Transverse colon (tissue), 4 donors: ENCODE measurements around the gene REG3G. TPM values are rescaled to one million over a fixed set of nuclear protein-coding genes. Genes with fewer than 3 reads are reported as not detected.

ENCODE experiments used
- DNase-seq: peaks from one replicate; pipeline ENCODE4 v3.0.0-alpha.2; 2019
- H3K27ac ChIP-seq, 4 donors: fragments of 200-600 bp; sonication (generic); 2 replicates each; pipeline ENCODE4 v1.5.1; 2016 to 2018; ENCODE audit warnings: inconsistent platforms in 4 of 4
- H3K27me3 ChIP-seq: fragments of 200-600 bp; sonication (generic); 2 replicates; pipeline ENCODE4 v1.5.1; 2017; ENCODE audit warnings: inconsistent platforms
- H3K36me3 ChIP-seq, 4 donors: fragments of 200-600 bp; sonication (generic); 2 replicates each; pipeline ENCODE4 v1.5.1; 2017 to 2019; ENCODE audit warnings: inconsistent platforms in 4 of 4
- H3K4me1 ChIP-seq, 4 donors: fragments of 200-600 bp; sonication (generic); 2 replicates each; pipeline ENCODE4 v1.5.1; 2017 to 2020; ENCODE audit warnings: inconsistent platforms in 4 of 4
- H3K4me3 ChIP-seq, 4 donors: fragments of 200-600 bp; sonication (generic); 1 replicate in 1 of 4; 2 replicates in 3 of 4; pipeline versions ENCODE4 v1.5.1 to v1.6.1; 2017 to 2019; ENCODE audit warnings: inconsistent platforms in 4 of 4
- H3K9me3 ChIP-seq, 2 donors: fragments of 200-600 bp; sonication (generic); 2 replicates each; pipeline ENCODE4 v1.5.1; 2017 to 2019; ENCODE audit warnings: inconsistent platforms in 2 of 2
- EP300 ChIP-seq: sonication (generic); formaldehyde crosslinking; IDR thresholded peaks from one replicate; pipeline ENCODE4 v1.6.1; 2017; ENCODE audit warnings: antibody characterized with exemption, low read depth
- POLR2A ChIP-seq: fragments of 450-650 bp; IDR thresholded peaks from one replicate; pipeline ENCODE4 v1.6.1; 2016; ENCODE audit warnings: antibody characterized with exemption, mild to moderate bottlenecking, moderate library complexity
- POLR2AphosphoS5 ChIP-seq, 3 donors: sonication (generic); formaldehyde crosslinking; IDR thresholded peaks; one replicate each; pipeline ENCODE4 v1.6.1; 2016; ENCODE audit warnings: antibody characterized with exemption in 3 of 3
- WGBS, 2 donors: methylation state at CpG; one replicate each; pipeline ENCODE4 v1.1.5; 2018; ENCODE audit warnings: low coverage in 1 of 2; 5-methylcytosine and 5-hydroxymethylcytosine counted together
- in situ Hi-C, 4 donors: fragments of 200-750 bp; cut with MboI; loops; one replicate each; pipeline versions ENCODE4 v1.15.0 to v1.15.1; 2017; ENCODE audit warnings: low sequenced_read_pairs in 3 of 4, low pct_ligation_motif_present in 1 of 4, low pct_unique_long_range_greater_than_20kb in 1 of 4
- intact Hi-C: fragments of 100-400 bp; cut with DNase I; formaldehyde crosslinking; loops from one replicate; pipeline ENCODE4 v1.15.1; 2023; ENCODE audit warnings: low total_unique reads
- total RNA-seq, 4 donors: library from RNA; depleted of rRNA; stranded (reverse); fragments of >200 nt; gene quantifications; one replicate each; pipeline ENCODE4 v1.1.0, GENCODE V29; 2016
- TF ChIP-seq, protein P1 (sequence below), 5 experiments: fragments of 200-600 bp in 3 of 5; fragments of 450-650 bp in 2 of 5; sonication (generic) in 3 of 5; IDR thresholded peaks; 1 replicate in 2 of 5; 2 replicates in 3 of 5; pipeline ENCODE4 v1.5.1; 2016 to 2017; ENCODE audit warnings: antibody characterized with exemption in 5 of 5, inconsistent platforms in 3 of 5, mild to moderate bottlenecking in 2 of 5, moderate library complexity in 1 of 5

The REG3G gene
- total RNA-seq, 4 donors from 2014 or later = not detected

GRCh38 chr2:79011496-79011895 lies 14.0 kb upstream of the REG3G start:
- Histone ChIP-seq H3K4me3 (no peak overlapping the region), H3K36me3 (no peaks in the 10 kb centered on the region), H3K27me3 (no peaks in the 10 kb centered on the region), H3K4me1 (no peaks in the 10 kb centered on the region), H3K27ac (no peak overlapping the region), H3K9me3 (no peaks in the 10 kb centered on the region)
- WGBS, 2 donors = 37 to 74% methylated on average over 3 to 4 of the region's 4 CpGs
- in situ Hi-C loops = no loop called here
- no peak for DNase-seq
- TF ChIP-seq POLR2A = no peak
- TF ChIP-seq POLR2AphosphoS5 (IDR thresholded peaks at IDR 0.05) = no peak
- TF ChIP-seq EP300 = no peak
- intact Hi-C loops = no loop called here

DNA sequence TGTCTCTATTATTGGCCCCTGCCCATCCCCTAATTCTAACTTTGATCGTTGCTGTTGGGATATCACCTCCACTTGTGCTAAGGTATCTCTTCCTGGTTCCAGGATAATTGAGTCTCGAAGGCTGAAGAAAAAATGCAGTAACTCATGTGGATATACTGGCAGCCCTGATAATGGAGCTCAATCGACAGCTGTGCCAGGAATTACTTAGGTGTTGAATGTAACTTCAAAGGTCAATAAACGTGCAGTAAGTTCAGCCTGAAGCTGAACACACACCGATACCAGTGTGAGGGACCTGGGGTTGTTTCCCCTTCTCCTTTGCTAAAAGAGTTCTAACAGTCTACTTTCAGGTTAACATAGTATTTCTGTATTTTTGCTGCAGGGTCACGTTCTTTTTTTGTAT lies 11.9 kb upstream of the REG3G start:
- H3K4me3 ChIP-seq = no peak overlapping the region
- intact Hi-C loops (no loop called here), in situ Hi-C loops (no loop called here)
- TF ChIP-seq EP300 (no peak), POLR2A (no peak), POLR2AphosphoS5 (IDR thresholded peaks at IDR 0.05) (no peak)
- TF ChIP-seq, protein P1, sequence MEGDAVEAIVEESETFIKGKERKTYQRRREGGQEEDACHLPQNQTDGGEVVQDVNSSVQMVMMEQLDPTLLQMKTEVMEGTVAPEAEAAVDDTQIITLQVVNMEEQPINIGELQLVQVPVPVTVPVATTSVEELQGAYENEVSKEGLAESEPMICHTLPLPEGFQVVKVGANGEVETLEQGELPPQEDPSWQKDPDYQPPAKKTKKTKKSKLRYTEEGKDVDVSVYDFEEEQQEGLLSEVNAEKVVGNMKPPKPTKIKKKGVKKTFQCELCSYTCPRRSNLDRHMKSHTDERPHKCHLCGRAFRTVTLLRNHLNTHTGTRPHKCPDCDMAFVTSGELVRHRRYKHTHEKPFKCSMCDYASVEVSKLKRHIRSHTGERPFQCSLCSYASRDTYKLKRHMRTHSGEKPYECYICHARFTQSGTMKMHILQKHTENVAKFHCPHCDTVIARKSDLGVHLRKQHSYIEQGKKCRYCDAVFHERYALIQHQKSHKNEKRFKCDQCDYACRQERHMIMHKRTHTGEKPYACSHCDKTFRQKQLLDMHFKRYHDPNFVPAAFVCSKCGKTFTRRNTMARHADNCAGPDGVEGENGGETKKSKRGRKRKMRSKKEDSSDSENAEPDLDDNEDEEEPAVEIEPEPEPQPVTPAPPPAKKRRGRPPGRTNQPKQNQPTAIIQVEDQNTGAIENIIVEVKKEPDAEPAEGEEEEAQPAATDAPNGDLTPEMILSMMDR (IDR thresholded peaks at IDR 0.05) = no peak
- H3K27ac ChIP-seq = no peak overlapping the region
- no peaks in the 10 kb centered on the region for H3K4me1 ChIP-seq
- WGBS, 2 donors = 40 to 47% methylated on average over 1 to 6 of the region's 6 CpGs
- H3K27me3 ChIP-seq = no peaks in the 10 kb centered on the region
- H3K9me3 ChIP-seq = no peaks in the 10 kb centered on the region
- H3K36me3 ChIP-seq = no peaks in the 10 kb centered on the region
- no peak for DNase-seq

DNA sequence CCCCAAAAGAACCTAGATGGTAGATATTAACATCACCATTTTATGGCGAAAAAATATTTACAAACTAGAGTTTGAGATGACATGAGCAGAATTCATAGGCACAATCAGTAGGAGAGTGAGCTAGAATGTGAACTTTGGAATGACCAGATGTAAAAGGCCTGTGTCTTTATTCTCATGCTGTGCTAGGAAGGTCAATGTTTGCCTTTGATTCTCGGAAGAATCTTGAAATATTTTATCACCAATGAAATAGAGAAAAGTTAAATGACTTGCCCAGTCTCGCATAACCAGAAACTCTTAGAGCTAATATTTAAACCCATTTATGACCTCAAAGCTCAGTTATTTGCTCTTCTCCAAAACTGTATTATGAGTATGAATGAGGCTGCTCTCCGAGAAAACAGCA lies 9.2 kb upstream of the REG3G start:
- DNase-seq = no peak
- 53 to 61% methylated on average over 3 to 4 of the region's 4 CpGs for WGBS, 2 donors

GRCh38 chr2:79026061-79026460 lies 559 bp downstream of the REG3G start:
- in situ Hi-C loops (no loop called here), intact Hi-C loops (no loop called here)
- TF ChIP-seq POLR2AphosphoS5 (IDR thresholded peaks at IDR 0.05) (no peak), EP300 (no peak), POLR2A (no peak)
- TF ChIP-seq, protein P1 (IDR thresholded peaks at IDR 0.05) = no peak
- Histone ChIP-seq H3K9me3 (no peaks in the 10 kb centered on the region), H3K36me3 (no peaks in the 10 kb centered on the region), H3K4me3 (no peak overlapping the region), H3K4me1 (no peaks in the 10 kb centered on the region), H3K27ac (no peak overlapping the region), H3K27me3 (no peaks in the 10 kb centered on the region)
- no peak for DNase-seq
- 77 to 90% methylated on average over 2 to 4 of the region's 4 CpGs for WGBS, 2 donors

More for the DNA sequence above, 9.2 kb upstream of the REG3G start:
- Histone ChIP-seq H3K36me3 (no peaks in the 10 kb centered on the region), H3K4me3 (no peak overlapping the region), H3K4me1 (no peaks in the 10 kb centered on the region), H3K27ac (no peak overlapping the region), H3K27me3 (no peaks in the 10 kb centered on the region), H3K9me3 (no peaks in the 10 kb centered on the region)
- intact Hi-C loops = no loop called here
- in situ Hi-C loops = no loop called here
- TF ChIP-seq, protein P1 (IDR thresholded peaks at IDR 0.05) = no peak
- TF ChIP-seq POLR2A (no peak), POLR2AphosphoS5 (IDR thresholded peaks at IDR 0.05) (no peak), EP300 (no peak)

GRCh38 chr2:79039944-79040343 lies 14.4 kb downstream of the REG3G start:
- intact Hi-C loops = no loop called here
- 72 to 85% methylated on average over 3 of the region's 3 CpGs for WGBS, 2 donors
- no peaks in the 10 kb centered on the region for H3K4me1 ChIP-seq

More at GRCh38 chr2:79039944-79040343, 14.4 kb downstream of the REG3G start:
- Histone ChIP-seq H3K27me3 (no peaks in the 10 kb centered on the region), H3K27ac (no peak overlapping the region), H3K36me3 (no peaks in the 10 kb centered on the region), H3K9me3 (no peaks in the 10 kb centered on the region), H3K4me3 (no peak overlapping the region)
- in situ Hi-C loops = loop anchor here in 2 of 4 donors (10.0 kb wide), 1 partner anchor 185 kb away; no protein-coding TSS in a partner anchor
- TF ChIP-seq, protein P1 (IDR thresholded peaks at IDR 0.05) = no peak
- TF ChIP-seq EP300 (no peak), POLR2A (no peak)
- no peak for DNase-seq
